SK-N-SH (cell line): ENCODE results near the gene GUCA1A. TPM values are rescaled to one million over a fixed set of nuclear protein-coding genes. Genes with fewer than 3 reads are reported as not detected.

Source experiments
- CTCF ChIA-PET: fragments of 300-600, 350-600 bp; formaldehyde crosslinking; extraction: SDS; loops from one replicate; lab custom pipeline; 2021; lab: Yijun Ruan, JAX
- POLR2A ChIA-PET: fragments of 350-600 bp; sonication (Branson Sonifier 250); formaldehyde crosslinking; extraction: SDS; loops from one replicate; lab custom pipeline; 2020; ENCODE audit warnings: antibody characterized with exemption, inconsistent platforms; lab: Yijun Ruan, JAX
- DNase-seq: peaks from one replicate; pipeline ENCODE4 v3.0.0; 2012
- H2AFZ ChIP-seq: fragments of 200-600 bp; sonication (generic); 2 replicates; pipeline ENCODE4 v1.8.1; 2016; ENCODE audit warnings: antibody characterized with exemption, mild to moderate bottlenecking, low read depth
- H3F3A ChIP-seq: fragments of 200-600 bp; sonication (generic); replicated peaks from 2 replicates; pipeline ENCODE3; 2016; ENCODE audit warnings: antibody characterized with exemption, mild to moderate bottlenecking; ENCODE audit not compliant: insufficient read depth
- H3K27ac ChIP-seq, 2 experiments: fragments of 200-500 bp in 1 of 2; fragments of 200-600 bp in 1 of 2; sonication (Bioruptor generic) in 1 of 2; sonication (generic), shearing (Covaris generic) in 1 of 2; 2 replicates each; pipeline versions ENCODE4 v1.5.1 to v1.6.1; 2014 to 2016; ENCODE audit warnings: low read depth in 2 of 2, inconsistent platforms in 1 of 2, low read length in 1 of 2, mild to moderate bottlenecking in 1 of 2, mixed read lengths in 1 of 2
- H3K27me3 ChIP-seq: fragments of 200-600 bp; sonication (generic), shearing (Covaris generic); 2 replicates; pipeline ENCODE4 v1.6.1; 2016; ENCODE audit warnings: mixed run types; ENCODE audit not compliant: insufficient read depth
- H3K36me3 ChIP-seq, 2 experiments: fragments of 200-500 bp in 1 of 2; fragments of 200-600 bp in 1 of 2; sonication (Bioruptor generic) in 1 of 2; sonication (generic) in 1 of 2; replicated peaks in 1 of 2; 2 replicates each; pipeline versions ENCODE3 to v1.5.1; 2014 to 2016; ENCODE audit warnings: low read length in 1 of 2, mild to moderate bottlenecking in 1 of 2; ENCODE audit not compliant: insufficient read depth in 2 of 2, control insufficient read depth in 1 of 2
- H3K4me1 ChIP-seq, 2 experiments: fragments of 200-500 bp in 1 of 2; fragments of 200-600 bp in 1 of 2; sonication (Bioruptor generic) in 1 of 2; sonication (generic), shearing (Covaris generic) in 1 of 2; 2 replicates each; pipeline versions ENCODE4 v1.5.1 to v1.6.1; 2014 to 2016; ENCODE audit warnings: low read depth in 1 of 2, low read length in 1 of 2, mixed run types in 1 of 2; ENCODE audit not compliant: insufficient read depth in 2 of 2, control insufficient read depth in 1 of 2
- H3K4me2 ChIP-seq: fragments of 200-600 bp; sonication (generic), shearing (Covaris generic); 2 replicates; pipeline ENCODE4 v1.6.1; 2017; ENCODE audit warnings: mixed run types
- H3K4me3 ChIP-seq, 2 experiments: fragments of 200-500 bp in 1 of 2; fragments of 200-600 bp in 1 of 2; sonication (Bioruptor generic) in 1 of 2; sonication (generic), shearing (Covaris generic) in 1 of 2; 2 replicates each; pipeline versions ENCODE4 v1.5.1 to v1.8.1; 2014 to 2016; ENCODE audit warnings: low read depth in 2 of 2, inconsistent platforms in 1 of 2, low read length in 1 of 2, mild to moderate bottlenecking in 1 of 2, mixed read lengths in 1 of 2, moderate library complexity in 1 of 2
- H3K79me2 ChIP-seq: fragments of 200-600 bp; sonication (generic); 2 replicates; pipeline ENCODE4 v1.8.1; 2017; ENCODE audit warnings: mild to moderate bottlenecking; ENCODE audit not compliant: insufficient read depth
- H3K9ac ChIP-seq: fragments of 200-600 bp; sonication (generic); 2 replicates; pipeline ENCODE4 v1.6.1; 2017; ENCODE audit warnings: mixed run types
- H3K9me2 ChIP-seq: fragments of 200-600 bp; sonication (generic); 2 replicates; pipeline ENCODE4 v1.6.1; 2017; ENCODE audit warnings: mixed run types
- H3K9me3 ChIP-seq: fragments of 200-600 bp; sonication (generic); 2 replicates; pipeline ENCODE4 v1.6.1; 2017; ENCODE audit warnings: mixed run types, mild to moderate bottlenecking, moderate library complexity
- H4K20me1 ChIP-seq: fragments of 200-600 bp; sonication (generic); 2 replicates; pipeline ENCODE4 v1.6.1; 2017; ENCODE audit warnings: mild to moderate bottlenecking, mixed run types; ENCODE audit not compliant: insufficient read depth
- FOSL2 ChIP-seq: IDR thresholded peaks from 2 replicates; pipeline ENCODE4 v1.4.0; 2012; ENCODE audit warnings: low read depth, mild to moderate bottlenecking, moderate library complexity, borderline replicate concordance
- GABPA ChIP-seq: IDR thresholded peaks from 2 replicates; pipeline ENCODE4 v1.4.0; 2012; ENCODE audit warnings: low read depth, mild to moderate bottlenecking
- RAD21 ChIP-seq: IDR thresholded peaks from 2 replicates; pipeline ENCODE4 v1.6.1; 2012; ENCODE audit warnings: mild to moderate bottlenecking, low read length
- RFX5 ChIP-seq: IDR thresholded peaks from 2 replicates; pipeline ENCODE4 v1.6.1; 2012; ENCODE audit warnings: mild to moderate bottlenecking, improper control_type of control experiment, low read length
- SIN3A ChIP-seq: IDR thresholded peaks from 2 replicates; pipeline ENCODE4 v1.6.1; 2012; ENCODE audit warnings: low read depth, mild to moderate bottlenecking, low read length, moderate library complexity, borderline replicate concordance
- WGBS: methylation state at CpG from one replicate; pipeline ENCODE4 v1.1.6; 2017; ENCODE audit warnings: low lambda C conversion rate; 5-methylcytosine and 5-hydroxymethylcytosine counted together
- polyA plus RNA-seq, 3 experiments: library from polyadenylated mRNA; depleted of rRNA; stranded (reverse); fragments of >200 nt; gene quantifications; 2 replicates each; pipeline ENCODE4 v1.2.3, GENCODE V29; 2012

Gene GUCA1A
- polyA plus RNA-seq, 1 of the 3 experiments (the other 2 are of a cell fraction), result 0.77 TPM

DNA sequence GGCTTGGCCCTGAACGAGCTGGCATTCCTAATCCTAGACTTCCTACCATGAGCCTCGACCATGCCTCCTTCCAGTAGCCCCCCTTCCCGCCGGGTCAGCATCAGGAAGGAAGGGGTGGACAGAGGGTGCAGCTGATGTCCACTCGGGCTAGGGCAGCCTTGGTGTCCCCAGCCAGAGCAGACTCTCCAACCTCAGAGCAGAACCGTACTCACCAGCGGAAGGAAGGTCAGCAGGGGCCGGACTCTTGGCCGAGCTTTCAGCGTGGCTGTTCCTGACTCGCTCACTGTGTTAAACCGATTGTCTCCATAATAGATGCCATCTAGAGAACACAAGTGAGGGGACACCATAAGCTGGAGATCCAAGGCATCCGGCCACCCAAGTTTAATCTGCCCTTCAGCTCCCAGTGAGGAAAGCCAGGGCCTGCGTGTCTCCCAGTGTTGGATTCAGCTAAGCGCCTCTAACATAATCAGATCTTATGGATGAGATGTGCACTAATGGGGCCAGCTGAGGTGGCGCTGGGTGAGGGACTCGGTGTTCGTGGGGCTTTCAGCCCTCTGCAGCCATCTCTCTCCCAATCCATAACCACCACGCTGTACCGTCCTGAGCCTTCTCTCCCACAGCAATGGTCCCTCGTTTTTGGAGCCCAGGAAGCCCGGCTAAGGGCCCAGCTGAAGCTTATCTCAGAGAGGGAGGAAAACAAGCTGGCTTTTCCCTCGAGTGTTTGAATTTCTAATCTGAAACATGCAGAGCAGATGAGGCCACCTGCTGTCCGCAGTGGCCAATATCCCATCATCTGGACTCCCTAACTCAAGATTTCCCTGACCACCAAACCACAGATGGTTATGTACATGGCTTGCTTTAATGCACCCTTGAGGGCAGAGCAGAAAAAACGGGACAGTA, 44.5 kb upstream of the GUCA1A start:
- no peaks in the 10 kb centered on the region for H3K79me2 ChIP-seq
- no peak overlapping the region for H2AFZ ChIP-seq
- no peak overlapping the region for H3K4me3 ChIP-seq
- H3K27ac ChIP-seq, result peak overlapping the region in 1 of 2 experiments; percentile 23; a peak in 1 of 4 replicates
- no peaks in the 10 kb centered on the region for H3K27me3 ChIP-seq
- H3K9ac ChIP-seq, result no peak overlapping the region
- H3K4me1 ChIP-seq, result peaks cover 0 to 10% of the 10 kb centered on the region in 2 experiments; a peak in 1 of 4 replicates
- ChIA-PET POLR2A (no interaction called here), CTCF (interaction anchor here (0.8 to 1.4 kb wide), 4 partner anchors 8 to 16 kb away, joined by 3 to 4 read pairs (median 4); partner anchors contain the start of gene C6orf132)
- H3F3A ChIP-seq, result no peaks in the 10 kb centered on the region
- H3K36me3 ChIP-seq, result no peaks in the 10 kb centered on the region
- H3K9me2 ChIP-seq, result no peaks in the 10 kb centered on the region
- H3K4me2 ChIP-seq, result no peak overlapping the region
- no peaks in the 10 kb centered on the region for H4K20me1 ChIP-seq
- 83% methylated on average over 20 of the region's 25 CpGs for WGBS
- TF ChIP-seq SIN3A (no peak), RAD21 (peak; percentile 38; the same call in 1 of the 2 replicates)
- DNase-seq, result no peak
- no peaks in the 10 kb centered on the region for H3K9me3 ChIP-seq

DNA sequence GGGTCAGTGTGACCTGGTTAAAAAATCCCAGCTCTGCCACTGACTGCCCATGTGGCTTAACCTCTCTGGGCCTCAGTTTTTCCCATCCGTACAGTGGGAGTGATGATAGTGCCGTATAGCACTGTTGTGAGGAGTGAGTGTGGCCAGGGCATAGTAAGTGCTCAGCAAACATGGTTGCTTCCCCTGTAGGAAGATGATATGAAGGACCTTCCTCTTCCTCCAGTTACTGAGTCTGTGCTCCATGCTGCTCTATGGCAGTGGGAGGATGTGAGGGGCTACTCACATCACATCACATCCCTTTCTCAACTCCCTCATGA, 43.8 kb upstream of the GUCA1A start:
- WGBS, result 93% methylated on average over 2 of the region's 2 CpGs
- Histone ChIP-seq H3K27me3 (no peaks in the 10 kb centered on the region), H3K4me1 (peaks cover 0 to 10% of the 10 kb centered on the region in 2 experiments; a peak in 1 of 4 replicates), H3K4me2 (no peak overlapping the region), H3K9me3 (no peaks in the 10 kb centered on the region), H4K20me1 (no peaks in the 10 kb centered on the region), H3K79me2 (no peaks in the 10 kb centered on the region), H3K27ac (no peak overlapping the region), H3K9me2 (no peaks in the 10 kb centered on the region), H3F3A (no peaks in the 10 kb centered on the region)
- CTCF ChIA-PET, result interaction anchor here (0.8 to 0.9 kb wide), 2 partner anchors 13 to 17 kb away, joined by 3 to 4 read pairs; partner anchors contain the start of gene C6orf132
- POLR2A ChIA-PET, result interaction anchor here (1.2 kb wide), 1 partner anchor 9 kb away, joined by 3 read pairs; no protein-coding TSS in a partner anchor
- DNase-seq, result no peak
- TF ChIP-seq RFX5, result no peak
- TF ChIP-seq, all 33 proteins: peak for 0
- H3K9ac ChIP-seq, result no peak overlapping the region
- H2AFZ ChIP-seq, result no peak overlapping the region
- no peak overlapping the region for H3K4me3 ChIP-seq
- no peaks in the 10 kb centered on the region for H3K36me3 ChIP-seq

DNA sequence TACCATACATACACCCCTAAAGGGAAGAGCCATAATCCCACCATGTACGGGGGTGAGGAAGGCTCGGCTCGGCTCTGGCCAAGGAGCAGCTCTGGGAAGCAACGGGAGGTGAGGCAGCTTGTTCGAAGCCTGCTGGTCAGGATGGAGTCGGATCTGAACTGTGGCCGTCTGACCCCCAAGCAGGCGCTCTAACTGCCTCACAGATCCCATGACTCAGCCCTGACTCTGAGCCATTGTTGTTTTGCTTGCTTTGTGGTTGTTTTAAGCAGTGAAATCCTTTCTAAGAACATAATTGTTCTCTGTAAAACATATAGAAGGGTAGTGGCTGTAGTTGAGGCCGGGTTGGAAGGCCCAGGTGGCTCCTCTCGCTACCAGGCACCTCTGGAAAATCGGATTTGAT, 41.6 kb upstream of the GUCA1A start:
- Histone ChIP-seq H3K4me1 (peaks cover 4 to 13% of the 10 kb centered on the region in 2 experiments; a peak in 2 of 4 replicates), H3K4me2 (no peak overlapping the region), H2AFZ (peak overlapping the region; percentile 65), H3F3A (no peaks in the 10 kb centered on the region), H3K4me3 (no peak overlapping the region), H3K27me3 (no peaks in the 10 kb centered on the region), H3K9me2 (no peaks in the 10 kb centered on the region), H4K20me1 (no peaks in the 10 kb centered on the region), H3K27ac (peak overlapping the region in 1 of 2 experiments; percentile 50; a peak in 2 of 4 replicates), H3K36me3 (no peaks in the 10 kb centered on the region), H3K9me3 (no peaks in the 10 kb centered on the region), H3K79me2 (no peaks in the 10 kb centered on the region), H3K9ac (peak overlapping the region; percentile 33; the same call in 1 of the 2 replicates)
- TF ChIP-seq FOSL2, result 0 out of 2 replicates have a peak, but pooled peaks have one; percentile 5
- no peak for TF ChIP-seq GABPA
- POLR2A ChIA-PET, result no interaction called here
- CTCF ChIA-PET, result no interaction called here
- DNase-seq, result no peak
- WGBS, result 71% methylated on average over 10 of the region's 11 CpGs
